NB4 (cell line): ENCODE data around the gene DNAJB11.

Source experiments
- DNase-seq: peaks from one replicate; pipeline ENCODE4 v3.0.0; 2010; ENCODE audit warnings: low read depth
- H3K4me3 ChIP-seq: one replicate; pipeline ENCODE4 v1.5.1; 2011; ENCODE audit warnings: mild to moderate bottlenecking, low read depth, low read length, moderate library complexity
- MYC ChIP-seq: IDR thresholded peaks from 2 replicates; pipeline ENCODE4 v1.6.1; 2011; ENCODE audit warnings: low read depth, low read length
- POLR2A ChIP-seq: IDR thresholded peaks from 2 replicates; pipeline ENCODE4 v1.6.1; 2011; ENCODE audit warnings: mild to moderate bottlenecking; ENCODE audit not compliant: insufficient read length; ENCODE audit errors: extremely low read depth
- TF ChIP-seq, protein P1 (sequence below): IDR thresholded peaks from 2 replicates; pipeline ENCODE4 v1.6.1; 2011; ENCODE audit warnings: low read depth, low read length
- TF ChIP-seq, protein P2 (sequence below): IDR thresholded peaks from one replicate; pipeline ENCODE4 v1.5.1; 2012; ENCODE audit warnings: low read depth, low read length

The DNAJB11 gene

DNA sequence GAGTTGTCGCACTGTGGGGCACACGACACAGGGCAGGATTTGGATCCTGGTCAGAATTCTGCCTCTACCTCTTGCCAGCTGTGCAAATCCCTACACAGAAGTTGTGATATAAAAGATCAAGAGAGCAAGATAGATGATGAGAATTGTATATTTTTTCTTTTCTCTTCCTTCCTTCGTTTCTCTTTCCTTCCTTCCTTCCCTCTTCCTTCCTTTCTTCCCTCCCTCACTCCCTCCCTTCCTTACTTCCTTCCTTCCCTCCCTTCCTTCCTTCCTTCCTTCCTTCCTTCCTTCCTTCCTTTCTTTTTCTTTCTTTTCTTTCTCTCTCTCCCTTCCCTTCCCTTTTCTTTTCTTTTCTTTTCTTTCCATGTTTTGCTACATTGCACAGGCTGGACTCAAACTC is 30.4 kb downstream of the DNAJB11 start:
- TF ChIP-seq, protein P1, sequence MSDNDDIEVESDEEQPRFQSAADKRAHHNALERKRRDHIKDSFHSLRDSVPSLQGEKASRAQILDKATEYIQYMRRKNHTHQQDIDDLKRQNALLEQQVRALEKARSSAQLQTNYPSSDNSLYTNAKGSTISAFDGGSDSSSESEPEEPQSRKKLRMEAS = no peak
- TF ChIP-seq, protein P2, sequence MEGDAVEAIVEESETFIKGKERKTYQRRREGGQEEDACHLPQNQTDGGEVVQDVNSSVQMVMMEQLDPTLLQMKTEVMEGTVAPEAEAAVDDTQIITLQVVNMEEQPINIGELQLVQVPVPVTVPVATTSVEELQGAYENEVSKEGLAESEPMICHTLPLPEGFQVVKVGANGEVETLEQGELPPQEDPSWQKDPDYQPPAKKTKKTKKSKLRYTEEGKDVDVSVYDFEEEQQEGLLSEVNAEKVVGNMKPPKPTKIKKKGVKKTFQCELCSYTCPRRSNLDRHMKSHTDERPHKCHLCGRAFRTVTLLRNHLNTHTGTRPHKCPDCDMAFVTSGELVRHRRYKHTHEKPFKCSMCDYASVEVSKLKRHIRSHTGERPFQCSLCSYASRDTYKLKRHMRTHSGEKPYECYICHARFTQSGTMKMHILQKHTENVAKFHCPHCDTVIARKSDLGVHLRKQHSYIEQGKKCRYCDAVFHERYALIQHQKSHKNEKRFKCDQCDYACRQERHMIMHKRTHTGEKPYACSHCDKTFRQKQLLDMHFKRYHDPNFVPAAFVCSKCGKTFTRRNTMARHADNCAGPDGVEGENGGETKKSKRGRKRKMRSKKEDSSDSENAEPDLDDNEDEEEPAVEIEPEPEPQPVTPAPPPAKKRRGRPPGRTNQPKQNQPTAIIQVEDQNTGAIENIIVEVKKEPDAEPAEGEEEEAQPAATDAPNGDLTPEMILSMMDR = no peak
- TF ChIP-seq POLR2A = no peak
- TF ChIP-seq MYC = no peak
- DNase-seq = no peak
- H3K4me3 ChIP-seq = no peak overlapping the region

DNA sequence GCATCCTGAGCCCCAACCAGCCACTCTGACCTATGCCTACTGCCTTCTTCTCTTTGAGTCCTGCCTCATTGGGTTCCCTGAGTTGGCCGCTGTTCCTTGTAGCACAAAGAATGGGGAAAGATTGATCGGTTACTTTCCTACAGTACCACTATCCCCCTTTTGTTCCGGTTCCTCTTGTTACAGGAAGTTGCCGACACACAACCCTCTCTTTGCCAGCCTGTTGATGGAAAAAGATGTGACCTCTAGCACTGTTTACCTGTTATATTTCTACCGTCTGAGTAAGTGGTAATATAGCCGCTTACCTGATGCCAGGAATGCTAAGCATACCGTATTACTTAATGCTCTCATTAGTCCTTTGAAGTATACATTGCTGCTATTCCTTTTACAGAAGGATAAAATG is 32.6 kb downstream of the DNAJB11 start:
- DNase-seq = no peak
- no peak overlapping the region for H3K4me3 ChIP-seq
- TF ChIP-seq, protein P1 = no peak
- TF ChIP-seq, protein P2 = no peak
- TF ChIP-seq MYC (no peak), POLR2A (no peak)

DNA sequence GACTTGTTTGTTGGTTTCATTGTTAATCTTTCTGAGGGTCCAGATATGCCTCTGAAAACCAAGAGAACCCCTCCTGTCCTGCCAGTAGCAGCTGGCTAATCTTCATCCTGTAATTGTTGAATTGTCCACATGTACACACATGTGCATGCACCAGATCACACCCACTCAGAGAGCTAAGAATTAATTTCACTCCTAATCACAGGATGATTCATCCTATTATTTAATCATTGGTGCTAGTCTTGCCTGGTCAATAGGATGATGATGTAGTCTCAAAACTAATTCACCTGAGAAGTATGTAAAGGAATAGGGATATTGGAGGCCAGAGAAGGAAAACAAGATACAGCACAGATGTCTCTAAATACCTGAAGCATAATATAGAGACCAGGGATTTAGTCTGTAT is 34.6 kb downstream of the DNAJB11 start:
- H3K4me3 ChIP-seq = no peak overlapping the region
- TF ChIP-seq, protein P2 = no peak
- TF ChIP-seq MYC = no peak
- no peak for TF ChIP-seq POLR2A
- TF ChIP-seq, protein P1 = no peak
- DNase-seq = no peak

DNA sequence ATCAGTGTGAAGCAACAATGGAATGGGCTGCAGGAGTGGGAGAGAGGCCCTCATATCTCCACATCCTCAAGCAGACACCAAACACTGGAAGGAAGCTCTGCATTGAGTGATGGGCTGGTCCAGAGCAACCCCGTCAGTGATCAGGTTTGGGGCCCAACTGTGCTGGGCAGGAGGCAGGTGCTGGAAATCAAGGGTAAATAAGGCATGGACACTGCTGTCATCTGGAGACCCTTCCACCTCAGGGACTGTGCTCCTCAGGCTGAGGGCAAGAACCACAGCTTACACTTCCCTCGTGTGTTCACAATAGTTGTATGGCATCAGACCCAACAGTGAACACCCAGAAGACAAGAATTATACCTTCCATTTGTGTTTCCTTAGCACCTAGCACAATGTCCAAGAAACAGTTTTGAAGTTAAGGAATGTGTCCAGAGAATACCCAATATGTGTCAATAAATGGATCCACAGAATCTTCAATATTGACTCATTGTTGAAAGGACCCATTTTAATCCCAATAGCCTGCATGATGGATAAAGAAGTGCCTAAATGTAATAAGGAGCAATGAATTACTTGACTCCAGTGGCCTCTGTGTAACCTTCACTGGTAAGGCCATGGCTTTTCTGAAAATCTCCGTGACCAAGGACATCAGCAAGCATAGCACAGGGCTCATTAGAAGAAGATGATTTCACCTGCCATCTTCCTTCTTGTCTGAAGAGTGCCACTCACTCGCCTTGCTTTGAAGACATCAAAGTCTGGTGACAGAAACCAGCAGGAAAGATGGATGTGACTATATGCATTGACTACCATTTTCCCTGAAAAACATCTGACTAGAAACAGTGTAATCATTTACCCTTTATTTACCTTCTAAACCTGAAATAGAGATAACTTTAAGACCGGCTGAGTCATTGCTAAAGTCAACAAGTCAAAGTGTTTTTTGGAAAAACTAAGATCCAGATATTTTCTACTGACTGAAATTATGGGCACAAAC is 35.3 kb downstream of the DNAJB11 start:
- no peak overlapping the region for H3K4me3 ChIP-seq
- no peak for DNase-seq
- TF ChIP-seq, protein P2 = no peak
- TF ChIP-seq POLR2A (no peak), MYC (no peak)
- TF ChIP-seq, protein P1 = no peak

DNA sequence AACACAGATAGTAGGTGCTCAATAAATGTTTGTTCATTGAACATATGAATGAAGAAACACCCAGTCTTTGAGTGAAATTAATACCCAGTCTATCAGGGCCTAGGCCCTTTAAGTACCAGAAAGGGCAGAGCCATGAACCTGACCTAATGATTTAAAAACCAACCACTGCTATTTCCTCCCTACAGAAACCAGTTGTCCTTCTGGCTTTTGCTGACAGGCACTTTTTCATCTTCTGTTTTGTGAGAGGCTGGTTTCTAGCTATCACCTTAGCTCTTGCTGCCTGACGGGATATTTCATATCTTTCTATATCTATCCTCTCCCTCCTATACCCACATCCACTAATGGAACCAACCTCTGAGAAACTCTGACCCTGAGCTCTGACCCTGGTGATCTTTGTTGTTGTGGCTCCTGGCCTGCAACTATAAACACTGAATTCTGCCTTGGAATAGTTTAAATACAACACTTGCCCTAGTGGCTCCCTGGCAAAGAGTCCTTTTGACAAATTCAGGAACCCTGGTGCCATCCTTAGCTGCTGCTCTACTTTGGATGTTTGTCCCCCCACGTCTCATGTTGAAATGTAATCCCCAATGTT is 38.2 kb downstream of the DNAJB11 start:
- TF ChIP-seq MYC = no peak
- no peak for TF ChIP-seq POLR2A
- TF ChIP-seq, protein P2 = no peak
- TF ChIP-seq, protein P1 = no peak
- no peak for DNase-seq
- no peak overlapping the region for H3K4me3 ChIP-seq
